ENCODE data around the gene TMEM207. TPM values are rescaled to one million over a fixed set of nuclear protein-coding genes. Genes with fewer than 3 reads are reported as not detected.

TMEM207 gene
- total and polyA plus RNA-seq, 2 of the 13 experiments (the other 11 are each of a cell fraction or from before 2014, with no cell fraction given): not detected

DNA sequence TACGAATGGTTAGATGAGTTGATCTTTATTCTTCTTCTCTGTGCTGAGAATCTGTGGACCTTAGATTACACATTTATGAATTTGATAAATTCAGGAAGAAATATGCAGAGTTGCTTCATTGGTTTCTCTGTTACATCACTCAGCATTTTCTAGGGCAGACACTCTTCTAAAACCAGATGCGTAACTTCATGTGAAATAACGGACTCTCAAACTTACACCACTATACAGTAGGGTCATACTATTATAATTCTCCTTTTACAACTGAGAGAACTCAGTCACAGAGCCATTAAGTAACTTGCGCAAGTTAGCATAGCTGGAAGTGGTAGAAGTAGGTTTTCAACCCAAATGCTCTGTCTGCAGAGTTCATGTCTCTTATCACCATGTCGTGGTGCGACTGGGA, 5.7 kb downstream of the TMEM207 start:
- no peak for FAIRE-seq
- POLR2A ChIA-PET: no interaction called here
- H3K27ac ChIP-seq (ENCODE audit: extremely low read length, insufficient read depth, low read length): no peak overlapping the region
- DNase-seq (ENCODE audit: low spot score): no peak
- no peak overlapping the region for H3K4me3 ChIP-seq (replicated peaks in 1 of 3; ENCODE audit: insufficient read depth in 1 of 3, low read depth in 2 of 3, low read length in 3 of 3)
- BruUV-seq (replicated peaks): no TSS peak
- H4K20me1 ChIP-seq (ENCODE audit: insufficient read depth, low read length): no peaks in the 10 kb centered on the region
- H2AFZ ChIP-seq (ENCODE audit: low read length): no peak overlapping the region
- no peaks in the 10 kb centered on the region for H3K27me3 ChIP-seq (ENCODE audit: control insufficient read depth in 1 of 2, insufficient read depth in 2 of 2, low read length in 2 of 2)
- H3K4me1 ChIP-seq (ENCODE audit: insufficient read depth, low read length): peaks cover 19% of the 10 kb centered on the region
- intact Hi-C loops (cut with micrococcal nuclease; ENCODE audit: unreplicated experiment) (loop anchor here (5.0 kb wide), 2 partner anchors 253 to 482 kb away; no protein-coding TSS in a partner anchor), in situ Hi-C loops (cut with HindIII; ENCODE audit: extremely low pct_ligation_motif_present, low pct_unique_long_range_greater_than_20kb) (no loop called here)
- H3K9me3 ChIP-seq (ENCODE audit: low read length): no peaks in the 10 kb centered on the region
- no peaks in the 10 kb centered on the region for H3K79me2 ChIP-seq (ENCODE audit: insufficient read depth, low read length)
- no peak overlapping the region for H3K4me2 ChIP-seq (ENCODE audit: low read depth, low read length)
- CTCF ChIA-PET (ENCODE audit: low intra/inter-chr PET ratio, low total read pairs): no interaction called here
- H3K9ac ChIP-seq (ENCODE audit: insufficient read depth, low read depth, low read length): no peak overlapping the region
- no peak for ATAC-seq
- no peak for TF ChIP-seq SATB2 (CRISPR knock-in tag; IDR thresholded peaks at IDR 0.05)
- no peak for TF ChIP-seq TBL1XR1 (IDR thresholded peaks at IDR 0.05; ENCODE audit: borderline replicate concordance, low read length, partially characterized antibody)
- 86% methylated on average over 6 of the region's 6 CpGs for WGBS (ENCODE audit: low lambda C conversion rate)
- H3K36me3 ChIP-seq (replicated peaks in 1 of 2; ENCODE audit: control insufficient read depth in 1 of 2, insufficient read depth in 2 of 2, low read length in 2 of 2): no peaks in the 10 kb centered on the region

DNA sequence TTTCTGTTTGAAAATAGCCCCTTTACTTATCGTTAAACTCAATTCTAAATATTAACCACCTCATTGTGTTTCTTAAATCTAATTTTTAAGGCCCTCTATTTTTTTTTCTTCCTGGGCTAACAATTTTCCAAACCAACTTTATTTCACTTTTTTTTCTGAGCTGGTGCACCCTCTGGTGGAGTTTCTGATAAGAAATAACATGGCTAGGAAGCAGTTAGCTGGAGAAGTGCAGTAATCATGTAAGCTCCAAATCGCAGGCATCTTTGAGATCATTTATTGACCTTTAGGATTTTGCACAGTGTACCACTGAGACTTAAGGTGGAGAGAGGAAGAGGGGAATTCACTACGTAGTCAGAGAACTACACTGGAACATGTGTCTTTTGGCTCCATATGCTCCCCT, 6.4 kb downstream of the TMEM207 start:
- no peaks in the 10 kb centered on the region for H3K79me2 ChIP-seq (ENCODE audit: insufficient read depth, low read length)
- DNase-seq (ENCODE audit: low spot score) (peak; percentile 13), FAIRE-seq (no peak), ATAC-seq (no peak)
- H3K4me2 ChIP-seq (ENCODE audit: low read depth, low read length): no peak overlapping the region
- intact Hi-C loops (cut with micrococcal nuclease; ENCODE audit: unreplicated experiment): loop anchor here (5.0 kb wide), 2 partner anchors 254 to 481 kb away; no protein-coding TSS in a partner anchor
- no peaks in the 10 kb centered on the region for H4K20me1 ChIP-seq (ENCODE audit: insufficient read depth, low read length)
- H3K4me1 ChIP-seq (ENCODE audit: insufficient read depth, low read length): peaks cover 19% of the 10 kb centered on the region
- ChIA-PET POLR2A (no interaction called here), CTCF (ENCODE audit: low intra/inter-chr PET ratio, low total read pairs) (no interaction called here)
- 42% methylated on average over 3 of the region's 3 CpGs for WGBS (ENCODE audit: low lambda C conversion rate)
- no peaks in the 10 kb centered on the region for H3K27me3 ChIP-seq (ENCODE audit: control insufficient read depth in 1 of 2, insufficient read depth in 2 of 2, low read length in 2 of 2)
- H3K27ac ChIP-seq (ENCODE audit: extremely low read length, insufficient read depth, low read length): no peak overlapping the region
- in situ Hi-C loops (cut with HindIII; ENCODE audit: extremely low pct_ligation_motif_present, low pct_unique_long_range_greater_than_20kb): no loop called here
- no peaks in the 10 kb centered on the region for H3K9me3 ChIP-seq (ENCODE audit: low read length)
- H3K36me3 ChIP-seq (replicated peaks in 1 of 2; ENCODE audit: control insufficient read depth in 1 of 2, insufficient read depth in 2 of 2, low read length in 2 of 2): no peaks in the 10 kb centered on the region
- no peak overlapping the region for H2AFZ ChIP-seq (ENCODE audit: low read length)
- H3K9ac ChIP-seq (ENCODE audit: insufficient read depth, low read depth, low read length): no peak overlapping the region
- BruUV-seq (replicated peaks): no TSS peak
- no peak overlapping the region for H3K4me3 ChIP-seq (replicated peaks in 1 of 3; ENCODE audit: insufficient read depth in 1 of 3, low read depth in 2 of 3, low read length in 3 of 3)
- no peak for TF ChIP-seq ATF7-NPFF (CRISPR knock-in tag; IDR thresholded peaks at IDR 0.05; ENCODE audit: low read depth)
- no peak for TF ChIP-seq SMARCE1 (IDR thresholded peaks at IDR 0.05; ENCODE audit: borderline replicate concordance)
- TF ChIP-seq, protein P1, sequence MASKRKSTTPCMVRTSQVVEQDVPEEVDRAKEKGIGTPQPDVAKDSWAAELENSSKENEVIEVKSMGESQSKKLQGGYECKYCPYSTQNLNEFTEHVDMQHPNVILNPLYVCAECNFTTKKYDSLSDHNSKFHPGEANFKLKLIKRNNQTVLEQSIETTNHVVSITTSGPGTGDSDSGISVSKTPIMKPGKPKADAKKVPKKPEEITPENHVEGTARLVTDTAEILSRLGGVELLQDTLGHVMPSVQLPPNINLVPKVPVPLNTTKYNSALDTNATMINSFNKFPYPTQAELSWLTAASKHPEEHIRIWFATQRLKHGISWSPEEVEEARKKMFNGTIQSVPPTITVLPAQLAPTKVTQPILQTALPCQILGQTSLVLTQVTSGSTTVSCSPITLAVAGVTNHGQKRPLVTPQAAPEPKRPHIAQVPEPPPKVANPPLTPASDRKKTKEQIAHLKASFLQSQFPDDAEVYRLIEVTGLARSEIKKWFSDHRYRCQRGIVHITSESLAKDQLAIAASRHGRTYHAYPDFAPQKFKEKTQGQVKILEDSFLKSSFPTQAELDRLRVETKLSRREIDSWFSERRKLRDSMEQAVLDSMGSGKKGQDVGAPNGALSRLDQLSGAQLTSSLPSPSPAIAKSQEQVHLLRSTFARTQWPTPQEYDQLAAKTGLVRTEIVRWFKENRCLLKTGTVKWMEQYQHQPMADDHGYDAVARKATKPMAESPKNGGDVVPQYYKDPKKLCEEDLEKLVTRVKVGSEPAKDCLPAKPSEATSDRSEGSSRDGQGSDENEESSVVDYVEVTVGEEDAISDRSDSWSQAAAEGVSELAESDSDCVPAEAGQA (IDR thresholded peaks at IDR 0.05; ENCODE audit: low read depth): no peak
- TF ChIP-seq, protein P1 (CRISPR knock-in tag; IDR thresholded peaks at IDR 0.05; ENCODE audit: borderline replicate concordance): no peak
- TF ChIP-seq STAG1 (CRISPR knock-in tag; IDR thresholded peaks at IDR 0.05): peak; percentile 45
- TF ChIP-seq, protein P2, sequence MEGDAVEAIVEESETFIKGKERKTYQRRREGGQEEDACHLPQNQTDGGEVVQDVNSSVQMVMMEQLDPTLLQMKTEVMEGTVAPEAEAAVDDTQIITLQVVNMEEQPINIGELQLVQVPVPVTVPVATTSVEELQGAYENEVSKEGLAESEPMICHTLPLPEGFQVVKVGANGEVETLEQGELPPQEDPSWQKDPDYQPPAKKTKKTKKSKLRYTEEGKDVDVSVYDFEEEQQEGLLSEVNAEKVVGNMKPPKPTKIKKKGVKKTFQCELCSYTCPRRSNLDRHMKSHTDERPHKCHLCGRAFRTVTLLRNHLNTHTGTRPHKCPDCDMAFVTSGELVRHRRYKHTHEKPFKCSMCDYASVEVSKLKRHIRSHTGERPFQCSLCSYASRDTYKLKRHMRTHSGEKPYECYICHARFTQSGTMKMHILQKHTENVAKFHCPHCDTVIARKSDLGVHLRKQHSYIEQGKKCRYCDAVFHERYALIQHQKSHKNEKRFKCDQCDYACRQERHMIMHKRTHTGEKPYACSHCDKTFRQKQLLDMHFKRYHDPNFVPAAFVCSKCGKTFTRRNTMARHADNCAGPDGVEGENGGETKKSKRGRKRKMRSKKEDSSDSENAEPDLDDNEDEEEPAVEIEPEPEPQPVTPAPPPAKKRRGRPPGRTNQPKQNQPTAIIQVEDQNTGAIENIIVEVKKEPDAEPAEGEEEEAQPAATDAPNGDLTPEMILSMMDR (CRISPR knock-in tag; IDR thresholded peaks at IDR 0.05): peak; percentile 34; the same call in 1 of the 2 replicates
- TF ChIP-seq, protein P3, sequence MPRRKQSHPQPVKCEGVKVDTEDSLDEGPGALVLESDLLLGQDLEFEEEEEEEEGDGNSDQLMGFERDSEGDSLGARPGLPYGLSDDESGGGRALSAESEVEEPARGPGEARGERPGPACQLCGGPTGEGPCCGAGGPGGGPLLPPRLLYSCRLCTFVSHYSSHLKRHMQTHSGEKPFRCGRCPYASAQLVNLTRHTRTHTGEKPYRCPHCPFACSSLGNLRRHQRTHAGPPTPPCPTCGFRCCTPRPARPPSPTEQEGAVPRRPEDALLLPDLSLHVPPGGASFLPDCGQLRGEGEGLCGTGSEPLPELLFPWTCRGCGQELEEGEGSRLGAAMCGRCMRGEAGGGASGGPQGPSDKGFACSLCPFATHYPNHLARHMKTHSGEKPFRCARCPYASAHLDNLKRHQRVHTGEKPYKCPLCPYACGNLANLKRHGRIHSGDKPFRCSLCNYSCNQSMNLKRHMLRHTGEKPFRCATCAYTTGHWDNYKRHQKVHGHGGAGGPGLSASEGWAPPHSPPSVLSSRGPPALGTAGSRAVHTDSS (CRISPR knock-in tag; conservative IDR thresholded peaks at IDR 0.05): no peak
